Measurements from ENCODE around the gene LRRC75A. TPM values are rescaled to one million over a fixed set of nuclear protein-coding genes. Genes with fewer than 3 reads are reported as not detected.
"Not testable (repeated sequence)": the region's sequence is repeated elsewhere in the genome, so short reads cannot be mapped to it uniquely, and the experiment has no call there.

Gene LRRC75A
- total RNA-seq, 3 donors from 2014 or later = 1.5 to 3.3 (median 1.6) TPM

DNA sequence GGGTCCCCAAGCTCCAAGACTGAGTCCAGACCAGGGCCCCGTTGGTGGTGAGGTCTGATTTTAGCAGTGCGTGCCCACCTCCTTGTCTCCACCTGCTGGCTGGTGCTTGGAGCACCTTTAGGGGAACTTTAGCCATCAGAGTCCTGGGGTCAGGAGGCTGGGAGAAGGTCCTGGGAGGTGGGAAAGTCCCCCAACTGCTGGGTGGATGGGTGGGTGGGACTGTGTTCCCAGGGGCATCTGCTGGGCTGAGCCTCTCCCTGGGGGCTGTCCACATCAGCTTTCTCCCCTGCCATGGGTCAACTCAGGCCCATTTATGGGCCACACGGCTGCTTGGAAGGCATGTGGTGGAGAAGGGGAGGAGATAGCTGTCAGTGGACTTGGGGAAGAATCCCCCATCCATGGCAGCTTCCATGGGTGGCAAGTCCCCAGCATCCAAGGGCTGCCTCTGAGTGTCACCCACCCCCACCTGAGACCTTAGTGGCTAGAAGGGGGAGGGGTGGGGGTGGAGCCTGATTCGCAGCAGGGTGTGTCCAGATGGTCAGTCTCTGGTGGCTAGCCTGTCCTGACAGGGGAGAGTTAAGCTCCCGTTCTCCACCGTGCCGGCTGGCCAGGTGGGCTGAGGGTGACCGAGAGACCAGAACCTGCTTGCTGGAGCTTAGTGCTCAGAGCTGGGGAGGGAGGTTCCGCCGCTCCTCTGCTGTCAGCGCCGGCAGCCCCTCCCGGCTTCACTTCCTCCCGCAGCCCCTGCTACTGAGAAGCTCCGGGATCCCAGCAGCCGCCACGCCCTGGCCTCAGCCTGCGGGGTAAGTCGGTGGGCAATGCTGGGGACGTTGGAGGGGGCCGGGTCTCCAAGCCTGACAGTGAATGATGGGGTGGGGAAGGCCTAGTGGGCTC is 76.7 kb downstream of the LRRC75A start, which contains the start of gene TRPV2:
Gene TRPV2, plus strand, starts transcription at position 541 of the 894 bp plus-strand sequence. CDS start 2,098 bp downstream, outside the sequence.
- intact Hi-C loops (cut with DNase I; ENCODE audit: low total_unique reads) = no loop called here
- Histone ChIP-seq H3K36me3 (no peaks in the 10 kb centered on the region), H3K4me3 (peak within 1 kb of the TSS; percentile 48 to 64 (median 56)), H3K27ac (peak within 1 kb of the TSS; percentile 66 to 87), H3K27me3 (no peaks in the 10 kb centered on the region), H3K4me1 (no peaks in the 10 kb centered on the region), H3K9me3 (no peaks in the 10 kb centered on the region)
- DNase-seq (ENCODE audit: low spot score in 2 of 2) = no peak
- TF ChIP-seq CTCF (IDR thresholded peaks at IDR 0.05) (no peak), POLR2A (IDR thresholded peaks at IDR 0.05) (no peak), POLR2AphosphoS5 (IDR thresholded peaks at IDR 0.05) (no peak)

GRCh38 chr17:16407911-16408588 is 83.9 kb downstream of the LRRC75A start:
- Histone ChIP-seq H3K9me3 (no peaks in the 10 kb centered on the region), H3K4me3 (peak overlapping the region; percentile 4 to 73 (median 61)), H3K27me3 (no peaks in the 10 kb centered on the region), H3K4me1 (no peaks in the 10 kb centered on the region), H3K36me3 (no peaks in the 10 kb centered on the region), H3K27ac (peak overlapping the region; percentile 76 to 79)
- peak in 1 of 2 donors; percentile 59 for DNase-seq (ENCODE audit: low spot score in 2 of 2)
- intact Hi-C loops (cut with DNase I; ENCODE audit: low total_unique reads) = no loop called here
- TF ChIP-seq POLR2A (IDR thresholded peaks at IDR 0.05) (no peak), POLR2AphosphoS5 (IDR thresholded peaks at IDR 0.05) (no peak), CTCF (IDR thresholded peaks at IDR 0.05) (no peak)

- peak overlapping the region; percentile 76 to 78 for H3K27ac ChIP-seq
- no peak for TF ChIP-seq CTCF (IDR thresholded peaks at IDR 0.05)
- no peak for TF ChIP-seq POLR2A (IDR thresholded peaks at IDR 0.05)
- TF ChIP-seq POLR2AphosphoS5 (IDR thresholded peaks at IDR 0.05) = no peak
- no peaks in the 10 kb centered on the region for H3K36me3 ChIP-seq
- intact Hi-C loops (cut with DNase I; ENCODE audit: low total_unique reads) = no loop called here
- H3K27me3 ChIP-seq = no peaks in the 10 kb centered on the region
- H3K9me3 ChIP-seq = no peaks in the 10 kb centered on the region
- DNase-seq (ENCODE audit: low spot score in 2 of 2) = peak in 1 of 2 donors; percentile 36
- H3K4me3 ChIP-seq = peak overlapping the region; percentile 53 to 73 (median 61)
- no peaks in the 10 kb centered on the region for H3K4me1 ChIP-seq
These were observed 85.0 kb downstream of the LRRC75A start for GRCh38 chr17:16406742-16407674.

DNA sequence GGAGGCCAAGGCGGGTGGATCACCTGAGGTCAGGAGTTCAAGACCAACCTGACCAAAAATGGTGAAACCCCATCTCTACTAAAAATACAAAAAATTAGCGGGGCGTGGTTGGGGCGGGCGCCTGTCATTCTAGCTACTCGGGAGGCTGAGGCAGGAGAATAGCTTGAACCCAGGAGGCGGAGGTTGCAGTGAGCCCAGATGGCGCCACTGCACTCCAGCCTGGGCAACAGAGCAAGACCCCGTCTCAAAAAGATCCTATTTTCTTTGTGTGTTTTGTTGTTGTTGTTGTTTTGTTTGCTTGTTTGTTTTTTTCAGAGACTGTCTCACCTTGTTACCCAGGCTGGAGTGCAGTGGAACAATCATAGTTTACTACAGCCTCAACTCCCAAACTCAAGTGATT is 88.1 kb downstream of the LRRC75A start:
- H3K27ac ChIP-seq; H3K4me1 ChIP-seq; H3K4me3 ChIP-seq; H3K27me3 ChIP-seq; DNase-seq (ENCODE audit: low spot score in 2 of 2); H3K36me3 ChIP-seq; H3K9me3 ChIP-seq: not testable (repeated sequence)
- intact Hi-C loops (cut with DNase I; ENCODE audit: low total_unique reads) = loop anchor here (2.0 kb wide), 1 partner anchor 33 kb away; no protein-coding TSS in a partner anchor
